C4-2B (cell line): ENCODE measurements around the gene DVL1.

Experiments used
- ZFX ChIP-seq: fragments of 450-650 bp; IDR thresholded peaks from 2 replicates; pipeline ENCODE4 v1.6.1; 2017
- TF ChIP-seq, protein P1 (sequence below): fragments of 450-650 bp; conservative IDR thresholded peaks from 2 replicates; pipeline ENCODE4 v1.5.1; 2017; ENCODE audit warnings: mild to moderate bottlenecking

GRCh38 chr1:1303736-1304135 is 45.5 kb downstream of the DVL1 start:
- no peak for TF ChIP-seq ZFX
- TF ChIP-seq, protein P1, sequence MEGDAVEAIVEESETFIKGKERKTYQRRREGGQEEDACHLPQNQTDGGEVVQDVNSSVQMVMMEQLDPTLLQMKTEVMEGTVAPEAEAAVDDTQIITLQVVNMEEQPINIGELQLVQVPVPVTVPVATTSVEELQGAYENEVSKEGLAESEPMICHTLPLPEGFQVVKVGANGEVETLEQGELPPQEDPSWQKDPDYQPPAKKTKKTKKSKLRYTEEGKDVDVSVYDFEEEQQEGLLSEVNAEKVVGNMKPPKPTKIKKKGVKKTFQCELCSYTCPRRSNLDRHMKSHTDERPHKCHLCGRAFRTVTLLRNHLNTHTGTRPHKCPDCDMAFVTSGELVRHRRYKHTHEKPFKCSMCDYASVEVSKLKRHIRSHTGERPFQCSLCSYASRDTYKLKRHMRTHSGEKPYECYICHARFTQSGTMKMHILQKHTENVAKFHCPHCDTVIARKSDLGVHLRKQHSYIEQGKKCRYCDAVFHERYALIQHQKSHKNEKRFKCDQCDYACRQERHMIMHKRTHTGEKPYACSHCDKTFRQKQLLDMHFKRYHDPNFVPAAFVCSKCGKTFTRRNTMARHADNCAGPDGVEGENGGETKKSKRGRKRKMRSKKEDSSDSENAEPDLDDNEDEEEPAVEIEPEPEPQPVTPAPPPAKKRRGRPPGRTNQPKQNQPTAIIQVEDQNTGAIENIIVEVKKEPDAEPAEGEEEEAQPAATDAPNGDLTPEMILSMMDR: no peak
